ENCODE data around the gene CNOT11.

Gene CNOT11

DNA sequence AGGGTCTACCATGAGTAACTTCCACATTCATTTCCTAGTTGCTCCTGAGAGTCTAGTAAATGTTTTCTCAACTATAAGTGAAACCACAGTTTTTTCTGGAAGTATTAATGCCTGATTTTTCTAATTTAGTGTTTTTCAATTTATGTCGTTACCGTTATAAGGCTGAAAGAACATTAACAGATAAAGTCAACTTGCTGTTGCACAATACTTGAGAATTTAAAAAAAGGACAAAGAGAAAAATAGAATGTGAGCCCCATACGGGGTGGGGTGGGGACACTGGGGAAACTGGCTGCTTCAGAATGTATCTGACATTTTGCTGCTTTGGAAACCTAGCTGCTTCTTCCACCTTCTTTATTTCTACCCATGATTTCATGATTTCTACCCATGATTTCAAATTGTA lies 26.2 kb downstream of the CNOT11 start:
- no peak for DNase-seq (ENCODE audit: low read depth in 2 of 2)

DNA sequence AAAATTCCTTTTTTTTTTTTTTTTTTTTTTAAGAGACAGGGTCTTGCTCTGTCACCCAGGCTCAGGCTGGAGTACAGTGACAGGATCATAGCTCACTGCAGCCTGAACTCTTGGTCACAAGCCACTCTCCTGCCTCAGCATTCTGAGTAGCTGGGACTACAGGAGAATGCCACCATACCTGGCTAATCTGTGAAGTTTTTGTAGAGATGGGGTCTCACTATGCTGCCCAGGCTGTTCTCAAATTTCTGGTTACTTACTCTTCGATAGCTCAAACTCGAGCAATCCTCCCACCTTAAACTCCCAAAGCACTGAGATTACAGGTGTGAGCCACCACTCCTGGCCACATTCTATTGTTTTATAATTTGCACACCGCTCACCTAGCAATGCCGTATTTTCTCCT lies 28.8 kb downstream of the CNOT11 start:
- no peak for DNase-seq (ENCODE audit: low read depth in 2 of 2)

DNA sequence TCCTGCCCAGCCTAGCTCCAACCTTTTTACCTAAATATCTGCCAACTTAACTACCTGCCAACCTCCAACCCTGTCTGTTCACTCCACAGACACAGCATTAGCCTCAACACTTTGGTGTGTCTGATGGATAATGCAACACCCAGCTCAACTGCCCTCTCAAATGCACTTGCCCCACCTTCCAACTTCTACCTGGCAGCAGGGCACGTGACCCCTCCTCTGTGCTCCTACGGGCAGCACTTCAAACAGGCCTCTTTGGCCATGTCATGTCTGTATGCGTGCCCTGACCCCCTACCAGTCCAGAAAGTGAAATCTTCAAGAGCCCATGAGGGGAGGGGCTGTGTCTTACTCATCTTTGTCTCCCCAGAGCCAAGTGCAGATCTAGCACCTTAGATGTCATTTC lies 30.3 kb downstream of the CNOT11 start:
- DNase-seq (ENCODE audit: low read depth in 2 of 2): no peak

DNA sequence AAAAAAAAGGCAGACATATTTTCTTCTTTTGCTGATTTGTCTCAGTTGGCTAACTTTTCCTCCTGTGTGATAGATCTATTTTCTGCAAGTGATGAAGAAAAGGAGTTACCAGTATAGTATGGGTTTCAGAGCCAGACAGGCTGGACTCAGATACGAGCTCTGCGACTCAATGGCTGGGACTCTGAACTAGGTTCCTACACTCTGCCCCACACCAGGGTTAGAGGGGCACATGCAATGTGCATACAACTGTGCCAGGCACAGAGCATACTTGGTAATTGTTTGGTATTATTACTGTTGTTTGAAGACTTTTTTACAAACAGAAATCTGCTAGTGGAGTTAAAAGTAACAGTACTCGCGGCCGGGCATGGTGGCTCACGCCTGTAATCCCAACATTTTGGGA lies 34.0 kb downstream of the CNOT11 start:
- no peak for DNase-seq (ENCODE audit: low read depth in 2 of 2)

DNA sequence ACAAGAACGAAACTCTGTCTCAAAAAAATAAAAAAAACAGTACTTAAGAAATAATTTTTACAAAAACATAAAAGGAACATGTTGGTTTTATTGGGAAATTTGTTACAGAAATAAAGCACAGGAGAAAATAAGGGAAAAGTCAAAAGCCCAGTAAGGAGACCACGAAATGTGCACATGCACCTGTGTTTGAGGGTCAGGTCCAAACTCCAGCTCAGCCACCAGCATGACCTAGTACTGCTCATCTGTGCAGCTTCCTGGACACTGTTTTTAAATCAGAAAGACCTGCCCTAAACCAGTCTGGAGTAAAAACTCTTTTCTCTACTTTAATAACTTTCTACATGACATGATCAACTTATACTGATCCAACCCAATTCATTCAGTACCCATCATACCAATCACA lies 34.6 kb downstream of the CNOT11 start:
- no peak for DNase-seq (ENCODE audit: low read depth in 2 of 2)

DNA sequence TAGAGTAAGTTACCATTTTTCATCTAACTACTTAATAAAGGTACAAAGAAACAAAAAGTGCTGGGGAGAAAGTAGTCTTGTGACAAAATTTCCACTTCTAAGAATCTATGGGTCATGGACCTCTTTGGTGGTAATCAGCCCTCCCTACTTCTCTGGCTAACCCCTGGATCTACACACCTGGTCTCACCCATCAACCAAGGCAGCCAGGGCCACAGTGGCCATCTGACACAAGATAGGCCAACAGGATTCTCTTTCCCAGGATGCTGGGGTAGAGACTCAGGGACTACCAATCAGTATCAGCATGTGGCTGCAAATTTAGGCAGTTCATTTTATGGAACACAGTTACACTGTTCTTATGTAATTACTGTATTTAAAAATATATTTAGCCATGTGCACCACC lies 38.0 kb downstream of the CNOT11 start:
- no peak for DNase-seq (ENCODE audit: low read depth in 2 of 2)

DNA sequence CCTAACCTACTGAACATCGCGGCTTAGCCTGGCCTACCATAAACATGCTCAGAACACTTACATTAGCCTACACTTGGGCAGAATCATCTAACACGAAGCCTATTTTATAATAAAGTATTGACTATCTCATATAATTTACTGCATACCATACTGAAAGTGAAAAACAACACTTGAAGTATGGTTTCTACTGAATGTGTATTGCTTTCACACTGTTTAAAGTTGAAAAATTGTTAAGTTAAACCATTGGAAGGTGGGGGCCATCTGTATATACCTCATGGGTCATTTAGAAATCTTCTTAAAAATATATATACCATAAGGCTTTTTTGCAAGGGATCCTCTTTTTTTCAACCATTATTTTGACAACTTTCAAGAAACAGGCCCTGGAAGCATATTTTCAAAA lies 39.3 kb downstream of the CNOT11 start:
- DNase-seq (ENCODE audit: low read depth in 2 of 2): no peak

DNA sequence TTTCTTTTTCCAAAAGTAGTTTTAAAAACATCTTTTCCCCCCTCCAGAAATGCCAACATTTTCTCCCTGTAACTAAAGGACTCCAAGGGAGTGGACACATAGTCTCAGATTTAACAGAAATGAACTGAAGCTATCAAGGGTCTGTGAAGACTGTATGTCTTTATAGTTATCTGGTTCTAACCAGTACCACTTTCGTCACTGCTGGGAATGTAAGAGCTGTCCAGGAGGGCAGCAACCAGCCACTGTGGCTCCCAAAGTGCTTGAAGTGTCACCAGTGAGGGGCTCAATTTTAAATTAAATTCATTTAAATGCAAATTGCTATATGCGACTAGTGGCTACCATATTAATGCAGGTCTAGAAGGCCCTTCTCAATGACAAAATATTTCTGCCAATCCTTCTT lies 40.9 kb downstream of the CNOT11 start:
- no peak for DNase-seq (ENCODE audit: low read depth in 2 of 2)

DNA sequence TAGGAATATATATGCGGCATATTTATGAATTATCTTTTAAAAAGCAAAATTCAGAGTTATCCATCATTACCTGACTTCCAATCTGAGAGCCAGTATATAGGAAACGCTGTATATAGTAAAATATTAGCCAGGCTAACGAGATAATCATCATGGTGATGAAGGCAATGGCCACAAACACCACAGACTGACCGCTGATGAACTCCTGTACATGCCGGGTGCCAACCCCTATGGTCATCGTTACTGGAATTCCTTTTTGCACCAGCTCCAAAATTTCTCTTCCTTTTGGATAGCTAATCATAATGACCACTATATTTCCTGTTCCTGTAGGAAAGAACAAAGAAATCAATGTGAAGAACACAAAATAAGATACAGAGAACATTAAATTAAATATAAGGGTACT lies 42.2 kb downstream of the CNOT11 start:
- no peak for DNase-seq (ENCODE audit: low read depth in 2 of 2)

DNA sequence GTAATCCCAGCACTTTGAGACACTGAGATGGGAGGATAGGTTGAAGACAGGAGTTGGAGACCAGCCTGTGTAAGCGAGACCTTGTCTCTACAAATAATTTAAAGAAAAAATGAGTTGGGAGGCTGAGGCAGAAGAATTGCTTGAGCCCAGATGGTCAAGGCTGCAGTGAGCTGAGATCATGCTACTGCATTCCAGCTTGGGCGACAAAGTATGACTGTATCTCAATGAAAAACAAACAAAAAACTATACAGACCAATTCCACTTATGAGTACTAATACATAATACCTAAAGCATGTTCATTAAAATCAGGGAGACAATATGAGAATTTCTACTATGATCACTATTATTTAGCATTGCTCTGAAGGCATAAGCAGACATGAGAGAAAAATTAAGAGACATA lies 43.2 kb downstream of the CNOT11 start:
- no peak for DNase-seq (ENCODE audit: low read depth in 2 of 2)

DNA sequence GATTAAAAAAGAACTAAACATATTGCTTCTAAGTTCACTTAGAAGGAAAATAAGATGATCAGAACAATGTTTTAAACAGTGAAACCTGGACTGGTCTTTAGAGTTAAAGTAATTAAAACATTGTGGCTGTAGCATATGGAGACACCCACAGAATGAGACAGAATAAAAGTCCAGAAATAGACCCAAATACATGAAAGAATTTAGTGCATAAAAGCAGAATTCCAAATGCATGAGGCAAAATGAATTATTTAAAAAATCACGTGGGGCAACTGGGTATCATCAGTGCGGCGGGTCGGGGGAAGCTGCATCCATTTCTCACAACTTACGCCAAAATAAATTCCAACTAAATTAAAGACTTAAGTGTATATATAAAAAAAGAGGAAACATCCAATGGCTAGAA lies 43.7 kb downstream of the CNOT11 start:
- no peak for DNase-seq (ENCODE audit: low read depth in 2 of 2)

DNA sequence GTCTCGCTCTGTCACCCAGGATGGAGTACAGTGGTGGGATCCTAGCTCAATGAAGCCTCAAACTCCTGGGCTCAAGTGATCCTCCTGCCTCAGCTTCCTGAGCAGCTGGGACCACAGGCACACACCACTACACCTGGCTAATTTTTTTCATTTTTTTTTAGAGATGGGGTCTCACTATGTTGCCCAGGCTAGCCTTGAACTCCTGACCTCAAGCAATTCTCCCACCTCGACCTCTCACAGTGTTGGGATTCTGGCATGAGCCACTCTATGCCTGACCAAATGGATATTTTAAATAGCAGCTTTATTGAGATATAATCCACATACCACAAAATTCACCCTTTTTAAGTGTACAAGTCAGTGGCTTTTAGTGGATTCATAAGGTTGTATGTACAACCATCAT lies 44.7 kb downstream of the CNOT11 start:
- no peak for DNase-seq (ENCODE audit: low read depth in 2 of 2)

DNA sequence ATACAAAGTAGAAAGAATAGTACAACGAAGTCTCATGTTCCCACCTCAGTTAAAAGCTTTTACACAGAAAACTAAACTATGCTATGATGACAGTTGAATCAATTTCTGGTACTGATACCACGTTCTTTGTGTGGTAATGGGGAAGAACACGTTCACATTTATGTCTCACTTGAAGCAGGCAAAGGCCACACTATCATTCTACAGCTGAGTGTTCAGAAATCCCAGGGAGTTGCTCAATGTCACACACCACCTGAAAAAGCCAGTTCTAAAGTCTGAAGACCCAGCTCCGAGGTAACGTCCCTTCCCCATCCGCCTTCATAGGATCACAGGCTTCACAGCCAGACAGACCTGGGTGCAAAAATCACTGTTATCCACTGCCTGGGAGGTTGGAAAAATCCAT lies 46.9 kb downstream of the CNOT11 start:
- no peak for DNase-seq (ENCODE audit: low read depth in 2 of 2)

DNA sequence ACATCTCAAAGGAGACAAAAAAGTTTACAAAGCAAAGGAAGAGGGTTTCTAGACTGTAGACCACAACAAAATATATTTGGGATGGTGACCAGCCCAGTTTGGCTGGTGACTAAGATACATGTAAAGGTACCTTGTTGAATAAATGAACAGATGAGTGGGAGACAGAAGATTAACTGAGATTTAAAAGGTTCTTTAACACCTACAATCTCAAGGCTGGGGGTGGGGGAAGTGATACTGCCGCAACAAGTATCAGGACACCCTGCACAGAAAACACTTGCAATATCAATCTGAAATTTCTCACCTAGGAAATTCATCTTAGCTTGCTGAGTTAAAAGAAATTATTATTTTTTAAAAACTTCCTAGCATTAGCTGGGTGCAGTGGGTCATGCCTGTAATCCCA lies 47.5 kb downstream of the CNOT11 start:
- DNase-seq (ENCODE audit: low read depth in 2 of 2): no peak

DNA sequence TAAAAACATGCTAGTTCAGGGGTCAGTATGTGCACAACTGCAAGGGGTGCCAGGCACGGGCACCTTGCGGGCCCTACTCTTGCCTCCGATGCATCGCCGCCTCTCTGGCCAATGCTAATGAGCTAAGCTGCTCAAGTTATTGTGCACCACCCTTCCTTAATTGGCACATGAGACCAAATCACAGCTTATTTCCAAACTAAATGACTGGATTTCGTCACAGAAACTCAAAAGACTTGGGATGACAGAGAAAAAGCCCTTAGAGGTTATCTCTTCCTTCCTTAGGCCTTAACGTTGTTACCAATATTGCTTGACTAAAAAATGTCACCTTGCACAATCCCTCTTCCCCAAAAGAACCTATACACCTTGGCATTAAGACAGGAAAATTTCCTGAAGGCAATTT lies 48.1 kb downstream of the CNOT11 start:
- DNase-seq (ENCODE audit: low read depth in 2 of 2): no peak

DNA sequence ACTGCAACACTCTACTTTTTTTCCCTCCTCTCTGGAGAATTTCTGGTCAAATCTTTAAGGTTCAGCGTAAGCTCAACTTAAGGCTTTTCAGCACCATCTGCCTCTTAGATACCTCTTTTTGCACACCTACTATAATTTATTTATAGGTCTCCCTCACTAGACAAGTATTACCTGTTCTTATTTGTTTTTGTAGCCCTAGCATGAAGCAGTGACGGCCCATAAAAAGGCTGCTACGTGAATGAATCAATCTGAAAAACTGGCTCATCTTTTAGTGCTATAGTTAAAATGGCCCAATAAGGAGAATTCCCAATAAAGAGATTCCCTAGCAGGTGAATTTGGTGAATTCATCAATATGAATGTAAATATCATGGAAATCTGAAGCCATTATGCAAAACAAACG lies 49.3 kb downstream of the CNOT11 start:
- DNase-seq (ENCODE audit: low read depth in 2 of 2): no peak

DNA sequence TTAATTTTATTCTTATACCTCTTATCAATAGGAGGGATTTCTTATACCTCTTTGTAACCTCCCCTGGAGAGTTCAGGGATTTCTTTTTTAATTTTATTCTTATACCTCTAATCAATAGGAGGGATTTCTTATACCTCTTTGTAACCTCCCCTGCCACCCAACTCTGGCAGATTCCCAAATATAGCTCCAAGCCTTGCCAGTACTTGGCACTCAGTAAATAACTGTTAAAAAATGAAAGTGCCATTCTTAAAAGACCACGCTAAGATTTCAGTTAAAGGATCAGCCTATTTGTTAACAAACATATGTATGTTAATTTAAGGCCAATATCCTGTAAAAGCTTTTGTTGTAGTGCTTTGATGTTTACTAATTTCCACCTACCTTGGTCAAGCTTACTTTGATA lies 51.0 kb downstream of the CNOT11 start:
- DNase-seq (ENCODE audit: low read depth in 2 of 2): no peak

DNA sequence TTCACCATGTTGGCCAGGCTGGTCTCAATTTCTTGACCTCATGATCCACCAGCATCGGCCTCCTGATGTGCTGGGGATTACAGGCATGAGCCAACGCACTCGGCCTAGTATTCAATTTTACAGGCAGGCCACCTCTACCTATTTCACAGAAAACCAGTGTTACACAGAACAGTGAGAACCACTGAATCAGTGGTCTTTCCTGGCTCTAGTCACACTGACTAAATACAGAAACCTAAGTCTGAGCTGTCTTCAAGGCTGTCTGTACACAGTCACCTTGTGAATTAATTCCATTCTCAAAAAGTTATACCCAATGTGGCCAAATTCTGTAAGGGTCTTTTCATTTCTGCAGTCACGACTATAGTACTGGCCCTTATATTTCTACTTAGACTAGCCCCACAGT lies 52.3 kb downstream of the CNOT11 start:
- no peak for DNase-seq (ENCODE audit: low read depth in 2 of 2)

DNA sequence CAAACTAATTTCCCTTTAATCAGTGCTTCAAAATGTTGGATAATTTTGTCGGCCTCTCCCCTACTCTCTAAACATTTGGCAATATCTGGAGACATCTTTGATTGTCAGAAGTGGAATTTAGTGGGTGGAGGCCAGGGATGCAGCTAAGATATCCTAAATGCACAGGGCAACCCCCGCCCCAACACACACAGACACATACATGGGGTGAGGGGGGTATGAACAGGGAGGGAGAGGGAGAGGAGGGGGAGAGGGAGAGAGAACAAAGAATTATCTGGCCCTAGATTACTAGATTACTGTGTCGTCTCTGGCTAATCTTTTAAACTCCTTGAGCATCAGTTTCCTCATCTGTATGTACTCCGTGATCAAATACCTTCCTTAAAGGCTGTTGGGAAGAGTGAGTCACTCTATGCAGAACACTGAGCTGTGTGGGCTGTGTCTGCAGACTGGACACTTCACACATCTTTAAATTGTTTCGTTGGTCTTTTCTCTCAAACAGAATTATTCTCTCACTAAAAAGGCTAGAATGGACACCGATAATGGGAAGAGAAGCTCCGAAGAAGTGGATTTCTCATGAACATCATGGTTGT lies 52.9 kb downstream of the CNOT11 start:
- no peak for DNase-seq (ENCODE audit: low read depth in 2 of 2)

DNA sequence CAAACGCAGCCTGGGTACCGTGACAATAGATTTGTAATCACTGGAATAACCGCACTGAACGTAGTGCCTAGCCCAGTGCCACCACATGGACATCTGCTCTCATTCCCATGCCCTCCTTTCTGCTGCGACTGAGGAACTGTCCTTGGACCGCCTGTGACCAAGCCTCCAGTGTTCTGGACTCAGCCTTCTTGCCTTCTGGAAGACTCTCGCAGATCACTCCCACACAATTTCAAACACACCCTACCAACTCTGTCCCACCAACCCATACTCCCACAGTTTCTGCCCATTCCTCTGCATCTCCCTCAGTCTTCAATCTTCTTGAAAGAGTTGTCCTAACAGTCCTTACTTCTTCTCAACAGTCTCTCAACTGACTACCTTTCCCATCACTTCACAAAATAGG lies 53.7 kb downstream of the CNOT11 start:
- no peak for DNase-seq (ENCODE audit: low read depth in 2 of 2)

DNA sequence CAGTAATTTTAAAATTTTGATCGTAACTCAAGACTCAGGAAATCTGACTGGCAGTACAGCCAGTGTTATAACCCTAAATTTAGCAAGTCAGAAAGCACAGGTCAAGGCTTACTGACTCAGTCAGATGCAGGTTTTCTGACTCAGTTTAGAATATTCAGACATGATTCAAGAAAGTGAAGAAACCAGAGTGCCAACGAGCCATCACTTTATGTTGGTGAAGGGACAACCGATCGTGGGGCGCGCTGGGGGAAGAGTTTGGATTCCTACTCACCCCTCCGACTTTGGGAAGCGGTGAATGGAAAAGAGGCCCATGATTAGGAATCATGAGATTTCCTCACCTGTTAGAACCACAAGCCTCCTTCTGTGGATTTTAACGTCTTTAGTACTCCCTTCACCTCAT lies 54.8 kb downstream of the CNOT11 start:
- DNase-seq (ENCODE audit: low read depth in 2 of 2): no peak

DNA sequence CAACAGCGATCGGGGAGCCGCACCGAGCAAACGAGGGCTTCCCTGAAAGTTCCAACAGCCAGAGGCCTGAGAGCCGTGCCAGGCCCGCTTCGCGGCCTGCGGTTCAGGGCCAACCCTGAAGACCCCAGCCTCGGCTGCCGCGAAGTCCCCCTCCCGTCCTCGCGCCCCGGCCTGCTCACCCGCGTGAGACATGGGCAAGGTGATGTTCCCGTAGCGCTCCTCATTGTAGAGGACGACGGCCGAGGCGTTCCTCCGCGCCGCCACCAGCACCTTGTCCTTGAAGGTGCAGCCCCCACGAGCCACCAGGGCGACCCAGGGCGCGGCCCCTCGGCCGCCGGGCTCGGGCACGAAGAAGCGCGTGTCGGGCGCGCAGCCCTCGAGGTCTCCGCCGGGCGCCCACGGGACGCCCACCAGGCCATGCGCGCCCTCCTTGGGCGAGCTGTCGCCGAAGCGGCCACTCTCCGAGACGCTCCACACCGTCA lies 55.3 kb downstream of the CNOT11 start:
- no peak for DNase-seq (ENCODE audit: low read depth in 2 of 2)

DNA sequence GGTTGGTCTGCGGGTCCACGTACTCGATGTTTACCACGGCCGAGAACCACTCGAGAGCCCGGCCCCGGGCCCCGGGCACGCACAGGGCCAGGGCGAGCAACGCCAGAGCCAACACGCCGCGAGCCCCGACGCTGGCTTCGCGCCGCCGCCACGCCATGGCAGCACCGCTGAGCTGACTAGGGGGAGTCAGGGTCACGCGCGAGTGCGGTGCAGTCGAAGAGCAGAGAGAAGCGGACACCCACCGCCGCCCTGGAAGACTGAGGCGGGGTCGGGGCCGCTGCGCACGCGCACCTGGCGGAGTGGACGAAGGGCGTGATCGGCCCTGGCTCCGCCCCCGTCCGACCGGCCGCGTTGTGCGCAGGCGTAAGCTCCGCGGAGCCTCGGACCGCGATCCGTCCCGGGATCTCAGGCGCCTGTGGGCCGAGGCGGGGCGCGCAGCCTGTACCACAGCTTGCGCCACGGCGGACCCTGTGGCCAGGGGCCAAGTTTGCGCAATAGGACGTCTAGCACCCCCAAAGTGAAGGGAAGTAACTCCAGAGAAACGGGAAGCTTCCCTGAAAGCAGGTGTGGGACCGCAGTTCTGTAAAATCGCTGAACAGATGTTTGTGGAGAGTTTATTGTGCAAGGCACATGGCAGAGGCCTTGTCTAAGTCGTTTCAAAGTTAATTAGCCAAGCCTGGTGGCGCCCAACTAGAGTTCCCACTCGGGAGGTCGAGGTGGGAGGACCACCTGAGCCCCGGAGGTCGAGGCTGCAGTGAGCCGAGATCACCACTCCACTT lies 55.9 kb downstream of the CNOT11 start, which contains the start of gene RNF149:
TSS of gene RNF149 (minus strand) at position 270 of the 779 bp plus-strand sequence. CDS start at position 157, 113 bp downstream.
- peak; percentile 82 to 84 for DNase-seq (ENCODE audit: low read depth in 2 of 2)
